Neutrophil (primary cell): ENCODE data around the gene FAM118A.

Experiments used
- H3K27ac ChIP-seq: fragments of 200-600 bp; sonication (generic); 2 replicates; pipeline ENCODE4 v1.5.1; 2016; ENCODE audit warnings: mild to moderate bottlenecking, moderate library complexity
- H3K27me3 ChIP-seq: fragments of 200-600 bp; sonication (generic); 2 replicates; pipeline ENCODE4 v1.6.0; 2016; ENCODE audit warnings: mild to moderate bottlenecking
- H3K36me3 ChIP-seq: fragments of 200-600 bp; sonication (generic); 2 replicates; pipeline ENCODE4 v1.5.1; 2017
- H3K4me1 ChIP-seq, 2 experiments: fragments of 200-600 bp in 1 of 2; sonication (generic) in 1 of 2; 1 replicate in 1 of 2; 2 replicates in 1 of 2; pipeline versions ENCODE4 v1.5.1 to v1.6.1; 2013 to 2016; ENCODE audit warnings: low read depth in 1 of 2, low read length in 1 of 2, mild to moderate bottlenecking in 1 of 2, moderate library complexity in 1 of 2; ENCODE audit not compliant: control insufficient read depth in 1 of 2, insufficient read depth in 1 of 2
- H3K4me3 ChIP-seq, 2 experiments: fragments of 200-600 bp in 1 of 2; sonication (generic) in 1 of 2; 1 replicate in 1 of 2; 2 replicates in 1 of 2; pipeline ENCODE4 v1.5.1; 2013 to 2016; ENCODE audit warnings: low read depth in 1 of 2, low read length in 1 of 2, mild to moderate bottlenecking in 1 of 2, moderate library complexity in 1 of 2
- H3K9me3 ChIP-seq: fragments of 200-600 bp; sonication (generic); 2 replicates; pipeline ENCODE4 v1.5.1; 2016
- CTCF ChIP-seq: fragments of 200-600 bp; sonication (generic); IDR thresholded peaks from 2 replicates; pipeline ENCODE4 v1.5.1; 2016; ENCODE audit warnings: antibody characterized with exemption

The FAM118A gene

GRCh38 chr22:45303181-45303580 lies 6.6 kb upstream of the FAM118A start:
- Histone ChIP-seq H3K27ac (no peak overlapping the region), H3K4me3 (no peak overlapping the region), H3K36me3 (no peaks in the 10 kb centered on the region), H3K4me1 (peaks cover 0 to 3% of the 10 kb centered on the region in 2 experiments), H3K27me3 (peaks cover 30% of the 10 kb centered on the region), H3K9me3 (no peaks in the 10 kb centered on the region)
- TF ChIP-seq CTCF = no peak

GRCh38 chr22:45304971-45305370 lies 4.8 kb upstream of the FAM118A start:
- no peaks in the 10 kb centered on the region for H3K9me3 ChIP-seq
- no peak for TF ChIP-seq CTCF
- no peak overlapping the region for H3K4me3 ChIP-seq
- no peak overlapping the region for H3K27ac ChIP-seq
- H3K27me3 ChIP-seq = peaks cover 15% of the 10 kb centered on the region
- H3K36me3 ChIP-seq = no peaks in the 10 kb centered on the region
- H3K4me1 ChIP-seq = peaks cover 12 to 21% of the 10 kb centered on the region in 2 experiments

GRCh38 chr22:45305456-45306075 lies 4.2 kb upstream of the FAM118A start:
- no peak for TF ChIP-seq CTCF
- Histone ChIP-seq H3K36me3 (no peaks in the 10 kb centered on the region), H3K9me3 (no peaks in the 10 kb centered on the region), H3K4me3 (no peak overlapping the region), H3K27ac (no peak overlapping the region), H3K4me1 (peaks cover 17 to 27% of the 10 kb centered on the region in 2 experiments), H3K27me3 (peaks cover 15% of the 10 kb centered on the region)

- H3K36me3 ChIP-seq = no peaks in the 10 kb centered on the region
- peaks cover 21 to 33% of the 10 kb centered on the region in 2 experiments for H3K4me1 ChIP-seq
- no peaks in the 10 kb centered on the region for H3K9me3 ChIP-seq
- H3K27me3 ChIP-seq = peaks cover 15% of the 10 kb centered on the region
- H3K4me3 ChIP-seq = no peak overlapping the region
- no peak overlapping the region for H3K27ac ChIP-seq
- no peak for TF ChIP-seq CTCF
Measured at GRCh38 chr22:45306139-45306538, 3.6 kb upstream of the FAM118A start.

GRCh38 chr22:45308391-45308956 lies 1.3 kb upstream of the FAM118A start:
- no peaks in the 10 kb centered on the region for H3K36me3 ChIP-seq
- no peaks in the 10 kb centered on the region for H3K27me3 ChIP-seq
- H3K9me3 ChIP-seq = no peaks in the 10 kb centered on the region
- H3K4me1 ChIP-seq = peaks cover 21 to 35% of the 10 kb centered on the region in 2 experiments
- H3K4me3 ChIP-seq = peak overlapping the region; percentile 76 to 99
- H3K27ac ChIP-seq = peak overlapping the region; percentile 93
- no peak for TF ChIP-seq CTCF
